ENCODE results near the gene ZNF722. TPM values are rescaled to one million over a fixed set of nuclear protein-coding genes. Genes with fewer than 3 reads are reported as not detected.
A peak's percentile ranks its signal among the peaks of the same experiment; 100 is the strongest.
"Not testable (repeated sequence)": the region's sequence is repeated elsewhere in the genome, so short reads cannot be mapped to it uniquely, and the experiment has no call there.

ZNF722 gene
- total and polyA plus RNA-seq, 2 of the 4 experiments (the other 2 are of a cell fraction) = not detected

GRCh38 chr7:63968629-63969028 lies 30.0 kb upstream of the ZNF722 start:
- no TSS peak for BruUV-seq (replicated peaks)
- no peaks in the 10 kb centered on the region for H3K4me1 ChIP-seq (ENCODE audit: control insufficient read depth, insufficient read depth, low read length)
- no peak overlapping the region for H4K8ac ChIP-seq (ENCODE audit: low read depth in 2 of 2, low read length in 2 of 2)
- H2BK15ac ChIP-seq (ENCODE audit: low read depth, low read length) = no peak overlapping the region
- no peaks in the 10 kb centered on the region for H4K20me1 ChIP-seq (ENCODE audit: insufficient read depth, low read length)
- peaks cover 4% of the 10 kb centered on the region; the same call in 1 of the 2 replicates for H3K9me3 ChIP-seq (ENCODE audit: control insufficient read depth, insufficient read depth, low read length)
- intact Hi-C loops (cut with micrococcal nuclease) = no loop called here
- H3K27ac ChIP-seq (ENCODE audit: insufficient read depth, low read length) = no peak overlapping the region
- no peak overlapping the region for H3K4me3 ChIP-seq (ENCODE audit: insufficient read depth, low read depth, low read length)
- no peak overlapping the region for H2AFZ ChIP-seq (replicated peaks; ENCODE audit: low read length, poor library complexity)
- H3K4me2 ChIP-seq (ENCODE audit: low read depth, low read length) = no peak overlapping the region
- H3K18ac ChIP-seq (ENCODE audit: low read depth, low read length) = no peak overlapping the region
- dilution Hi-C loops (cut with HindIII; ENCODE audit: low sequenced_read_pairs, unreplicated experiment) = no loop called here
- no peak overlapping the region for H2AK5ac ChIP-seq (ENCODE audit: low read depth, low read length)
- H3K36me3 ChIP-seq (ENCODE audit: control insufficient read depth, insufficient read depth, low read length) = no peaks in the 10 kb centered on the region
- no peak overlapping the region for H2BK120ac ChIP-seq (ENCODE audit: low read depth, low read length)
- POLR2A ChIA-PET (ENCODE audit: unreplicated experiment) = no interaction called here
- no peak overlapping the region for H2BK20ac ChIP-seq (ENCODE audit: low read depth, low read length)
- no peak overlapping the region for H3K9ac ChIP-seq (ENCODE audit: low read depth, low read length)
- no peaks in the 10 kb centered on the region for H3K9me1 ChIP-seq (ENCODE audit: insufficient read depth, low read length)
- in situ Hi-C loops (cut with MboI; ENCODE audit: low sequenced_read_pairs) = no loop called here
- H4K91ac ChIP-seq (ENCODE audit: insufficient read depth, low read depth, low read length) = no peak overlapping the region
- TF ChIP-seq FOS (IDR thresholded peaks at IDR 0.05; ENCODE audit: low read depth, low read length) (no peak), MAFK (IDR thresholded peaks at IDR 0.05; ENCODE audit: low read depth, low read length) (peak; percentile 54)
- DNase-seq (no peak), ATAC-seq (ENCODE audit: low read depth) (no peak)
- H2BK5ac ChIP-seq (ENCODE audit: low read depth, low read length, poor library complexity, severe bottlenecking) = no peak overlapping the region
- H3K56ac ChIP-seq (ENCODE audit: extremely low read depth, insufficient read depth, low read length) = no peak overlapping the region
- H3K79me1 ChIP-seq (ENCODE audit: low read depth in 1 of 2, low read length in 2 of 2) = no peaks in the 10 kb centered on the region
- no peak overlapping the region for H3K4ac ChIP-seq (ENCODE audit: low read depth, low read length)
- no peaks in the 10 kb centered on the region for H3K27me3 ChIP-seq (ENCODE audit: control insufficient read depth, insufficient read depth, low read length)
- no peak overlapping the region for H4K5ac ChIP-seq (ENCODE audit: low read depth, low read length)
- CTCF ChIA-PET = no interaction called here
- H3K23ac ChIP-seq (ENCODE audit: low read depth, low read length) = no peak overlapping the region
- H2AK9ac ChIP-seq (replicated peaks; ENCODE audit: low read depth, low read length, poor library complexity) = no peak overlapping the region
- H3K14ac ChIP-seq (replicated peaks; ENCODE audit: low read depth, low read length) = no peak overlapping the region

GRCh38 chr7:64015496-64015895 lies 16.8 kb downstream of the ZNF722 start:
- H3K14ac ChIP-seq (replicated peaks; ENCODE audit: low read depth, low read length); H4K8ac ChIP-seq (ENCODE audit: low read depth in 2 of 2, low read length in 2 of 2); H3K56ac ChIP-seq (ENCODE audit: extremely low read depth, insufficient read depth, low read length); in situ Hi-C loops (cut with MboI; ENCODE audit: low sequenced_read_pairs); H3K9me3 ChIP-seq (ENCODE audit: control insufficient read depth, insufficient read depth, low read length); H3K23ac ChIP-seq (ENCODE audit: low read depth, low read length); POLR2A ChIA-PET (ENCODE audit: unreplicated experiment); H3K4ac ChIP-seq (ENCODE audit: low read depth, low read length); H3K36me3 ChIP-seq (ENCODE audit: control insufficient read depth, insufficient read depth, low read length); H2AK5ac ChIP-seq (ENCODE audit: low read depth, low read length); H2AFZ ChIP-seq (replicated peaks; ENCODE audit: low read length, poor library complexity); H4K20me1 ChIP-seq (ENCODE audit: insufficient read depth, low read length); H2BK20ac ChIP-seq (ENCODE audit: low read depth, low read length); H3K27me3 ChIP-seq (ENCODE audit: control insufficient read depth, insufficient read depth, low read length); H3K9me1 ChIP-seq (ENCODE audit: insufficient read depth, low read length); H3K18ac ChIP-seq (ENCODE audit: low read depth, low read length); DNase-seq; H2BK15ac ChIP-seq (ENCODE audit: low read depth, low read length); H4K5ac ChIP-seq (ENCODE audit: low read depth, low read length); H2BK5ac ChIP-seq (ENCODE audit: low read depth, low read length, poor library complexity, severe bottlenecking); H3K4me2 ChIP-seq (ENCODE audit: low read depth, low read length); ATAC-seq (ENCODE audit: low read depth); H4K91ac ChIP-seq (ENCODE audit: insufficient read depth, low read depth, low read length); BruUV-seq (replicated peaks); H3K9ac ChIP-seq (ENCODE audit: low read depth, low read length); H3K4me3 ChIP-seq (ENCODE audit: insufficient read depth, low read depth, low read length); H3K79me1 ChIP-seq (ENCODE audit: low read depth in 1 of 2, low read length in 2 of 2); H2AK9ac ChIP-seq (replicated peaks; ENCODE audit: low read depth, low read length, poor library complexity); H2BK120ac ChIP-seq (ENCODE audit: low read depth, low read length); dilution Hi-C loops (cut with HindIII; ENCODE audit: low sequenced_read_pairs, unreplicated experiment); H3K27ac ChIP-seq (ENCODE audit: insufficient read depth, low read length); H3K4me1 ChIP-seq (ENCODE audit: control insufficient read depth, insufficient read depth, low read length); intact Hi-C loops (cut with micrococcal nuclease); CTCF ChIA-PET: not testable (repeated sequence)
- 50% methylated on average over 1 of the region's 2 CpGs; no CpG with 5 or more reads in 1 of the 2 experiments for WGBS, 2 experiments (ENCODE audit: extremely low coverage in 2 of 2, insufficient read length in 1 of 2)

All from IMR-90 (cell line).